HuH-7.5 (cell line): ENCODE data around the gene PLCXD1.

Source experiments
- DNase-seq: peaks from one replicate; pipeline ENCODE4 v3.0.0; 2011; ENCODE audit warnings: low spot score

PLCXD1 gene

DNA sequence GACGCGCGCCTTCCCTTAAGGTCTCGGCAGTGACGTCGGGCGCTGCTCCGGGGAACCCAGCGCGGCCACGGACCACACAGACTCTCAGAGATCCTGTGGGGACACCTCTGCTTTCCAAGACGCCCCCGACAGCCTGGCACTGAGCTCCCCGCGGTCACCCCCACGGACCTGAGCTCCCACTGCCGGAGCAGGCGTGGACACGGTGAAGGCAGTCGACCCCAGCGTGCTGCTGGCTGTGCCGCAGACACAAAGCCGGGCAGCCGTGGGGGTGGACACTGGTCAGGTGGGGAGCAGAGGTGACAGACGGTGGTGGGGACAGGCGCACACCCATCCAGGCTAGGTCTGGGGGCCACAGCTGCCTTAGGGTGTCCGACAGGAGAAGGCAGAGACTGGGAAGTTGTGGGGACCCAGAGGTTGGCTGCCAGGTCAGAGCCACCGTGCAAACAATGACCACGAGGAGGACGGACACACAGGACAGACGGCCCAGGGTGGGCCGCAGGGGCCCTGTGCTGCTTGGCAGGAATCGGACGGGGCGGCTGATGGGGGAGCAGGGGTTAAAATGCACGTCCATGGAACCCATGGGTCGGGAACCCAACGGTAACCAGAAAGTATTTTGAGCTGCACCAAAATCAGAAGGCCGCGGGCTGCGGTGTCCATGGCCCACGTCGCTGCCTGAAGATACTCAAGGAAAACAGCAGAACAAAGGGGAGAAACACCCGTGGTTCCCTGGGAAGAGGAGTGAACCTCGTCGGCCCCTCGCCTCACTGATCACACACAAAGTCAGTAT, 54.0 kb downstream of the PLCXD1 start:
- no peak for DNase-seq

DNA sequence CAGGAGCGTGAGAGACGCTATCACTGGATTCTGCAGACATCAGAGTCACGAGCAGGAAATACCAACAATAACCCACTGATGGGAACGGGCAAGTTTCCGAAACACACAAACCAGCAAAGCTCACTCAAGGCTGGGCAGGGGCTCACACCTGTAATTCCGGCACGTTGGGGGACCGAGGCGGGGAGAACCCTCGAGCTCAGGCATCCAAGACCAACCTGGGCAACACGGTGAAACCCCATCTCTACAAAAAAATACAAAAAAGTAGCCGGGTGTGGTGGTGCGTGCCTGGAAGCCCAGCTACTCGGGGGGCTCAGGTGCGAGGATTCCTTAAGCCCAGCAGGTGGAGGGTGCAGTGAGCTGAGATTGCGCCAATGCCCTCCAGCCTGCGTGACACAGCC, 54.6 kb downstream of the PLCXD1 start:
- DNase-seq: no peak

DNA sequence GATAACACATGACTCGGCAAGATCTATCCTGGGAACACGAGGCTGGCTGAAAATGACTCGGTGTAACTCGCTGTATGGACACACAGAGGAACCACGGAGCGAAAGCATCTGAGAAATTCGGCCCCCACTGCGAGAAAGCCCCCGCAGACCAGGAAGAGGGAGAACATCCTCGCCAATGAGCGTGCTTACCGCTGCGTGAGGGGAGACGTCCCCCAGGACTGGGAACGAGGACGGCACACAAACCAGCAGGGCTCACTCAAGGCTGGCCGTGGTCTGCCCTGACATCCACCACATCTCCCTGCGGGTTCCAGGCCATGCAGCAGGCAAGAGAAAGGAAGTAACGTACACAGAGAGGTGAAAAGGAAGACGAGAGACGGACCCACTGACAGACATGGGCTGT, 55.0 kb downstream of the PLCXD1 start:
- DNase-seq: no peak

DNA sequence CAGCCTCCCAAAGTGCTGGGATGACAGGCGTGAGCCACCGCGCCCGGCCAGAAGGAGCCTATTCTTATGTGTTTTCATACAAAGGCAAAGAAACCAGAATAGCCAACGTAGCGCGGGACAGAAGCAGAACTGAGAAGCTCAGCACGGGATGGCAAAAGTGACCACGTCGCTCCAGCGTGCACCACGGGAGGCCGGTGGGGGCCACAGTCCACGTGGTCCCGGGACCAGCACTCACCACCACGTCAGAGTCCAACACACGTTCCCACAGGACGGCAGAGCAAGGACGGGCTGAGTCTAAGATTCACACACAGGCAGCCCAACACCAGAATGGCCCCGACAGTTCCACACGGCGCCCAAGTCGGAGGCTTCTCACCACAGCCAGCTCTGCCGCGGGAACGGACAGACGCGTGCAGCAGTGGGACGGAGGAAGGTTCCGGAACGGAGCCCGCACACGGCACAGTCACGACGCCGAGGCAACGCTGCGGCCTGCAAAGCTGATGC, 56.2 kb downstream of the PLCXD1 start:
- no peak for DNase-seq

DNA sequence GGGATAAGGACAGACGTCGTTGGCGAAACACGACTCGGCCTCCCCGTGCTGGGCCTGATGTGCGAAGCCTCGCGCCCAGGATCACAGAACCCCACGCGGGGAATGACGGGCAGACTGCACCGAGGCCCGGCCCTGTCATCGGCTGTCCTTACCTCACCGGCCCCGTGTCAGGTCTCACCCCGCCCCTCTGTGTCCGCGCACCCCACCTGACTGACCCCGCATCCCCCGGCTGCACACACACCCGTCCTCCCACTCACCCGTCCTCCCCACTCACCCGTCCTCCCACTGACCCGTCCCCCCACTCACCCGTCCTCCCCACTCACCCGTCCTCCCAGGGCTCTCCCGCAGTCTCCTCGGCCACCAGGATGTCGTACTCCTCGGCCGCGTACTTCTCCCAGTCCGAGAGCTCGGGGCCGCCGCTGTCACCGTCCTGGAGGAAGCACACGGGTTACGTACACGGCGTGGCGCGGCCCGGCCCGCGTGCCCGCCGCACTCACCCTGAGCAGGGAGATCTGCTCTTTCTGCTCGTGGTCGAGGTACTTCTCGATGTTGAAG, 57.2 kb downstream of the PLCXD1 start:
- no peak for DNase-seq

DNA sequence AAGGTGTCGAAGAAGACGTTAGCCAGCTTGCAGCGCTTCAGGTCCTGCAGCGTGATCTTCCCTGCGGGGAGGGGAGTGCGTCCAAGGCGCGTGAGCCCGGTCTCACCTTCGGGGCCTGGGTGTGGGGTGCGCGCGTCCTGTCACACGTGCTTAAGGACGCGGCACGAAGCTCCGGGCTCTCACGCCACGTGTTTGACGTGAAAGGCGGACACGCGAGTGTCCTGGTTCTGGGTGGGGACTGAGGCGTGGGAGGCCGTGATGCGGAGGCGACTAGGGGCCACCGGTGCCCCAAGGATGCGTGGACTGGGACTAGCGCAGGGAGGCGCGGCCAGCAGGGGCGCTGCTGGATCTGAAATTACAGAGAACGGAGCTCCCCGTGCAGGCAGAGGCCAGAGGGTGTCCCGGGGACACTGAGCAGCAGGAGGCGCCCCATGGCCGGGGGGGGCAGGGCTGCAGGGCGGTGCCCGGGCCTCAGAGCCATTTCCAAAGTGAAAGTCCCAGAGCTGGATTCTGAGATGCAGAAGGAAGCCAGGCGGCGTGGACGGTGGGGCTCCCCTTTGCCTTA, 57.7 kb downstream of the PLCXD1 start:
- DNase-seq: no peak

DNA sequence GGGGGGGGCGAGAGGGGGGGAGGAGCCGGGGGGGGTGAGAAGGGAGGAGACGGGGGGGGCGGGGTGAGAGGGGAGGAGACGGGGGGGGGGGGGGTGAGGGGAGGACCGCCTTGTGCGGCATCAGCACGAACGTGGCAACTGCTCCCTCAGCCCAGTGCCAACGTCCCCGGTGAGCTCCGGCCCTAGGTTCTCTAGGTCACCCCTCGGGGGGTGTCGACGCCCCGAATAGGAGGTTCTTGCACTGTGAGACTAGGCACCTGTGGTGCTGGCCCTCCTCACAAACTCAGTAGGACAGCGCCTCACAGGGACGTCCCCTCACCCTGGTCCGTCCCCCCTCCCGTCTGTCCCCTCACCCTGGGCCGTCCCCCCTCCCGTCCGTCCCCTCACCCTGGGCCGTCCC, 58.9 kb downstream of the PLCXD1 start:
- DNase-seq: no peak

DNA sequence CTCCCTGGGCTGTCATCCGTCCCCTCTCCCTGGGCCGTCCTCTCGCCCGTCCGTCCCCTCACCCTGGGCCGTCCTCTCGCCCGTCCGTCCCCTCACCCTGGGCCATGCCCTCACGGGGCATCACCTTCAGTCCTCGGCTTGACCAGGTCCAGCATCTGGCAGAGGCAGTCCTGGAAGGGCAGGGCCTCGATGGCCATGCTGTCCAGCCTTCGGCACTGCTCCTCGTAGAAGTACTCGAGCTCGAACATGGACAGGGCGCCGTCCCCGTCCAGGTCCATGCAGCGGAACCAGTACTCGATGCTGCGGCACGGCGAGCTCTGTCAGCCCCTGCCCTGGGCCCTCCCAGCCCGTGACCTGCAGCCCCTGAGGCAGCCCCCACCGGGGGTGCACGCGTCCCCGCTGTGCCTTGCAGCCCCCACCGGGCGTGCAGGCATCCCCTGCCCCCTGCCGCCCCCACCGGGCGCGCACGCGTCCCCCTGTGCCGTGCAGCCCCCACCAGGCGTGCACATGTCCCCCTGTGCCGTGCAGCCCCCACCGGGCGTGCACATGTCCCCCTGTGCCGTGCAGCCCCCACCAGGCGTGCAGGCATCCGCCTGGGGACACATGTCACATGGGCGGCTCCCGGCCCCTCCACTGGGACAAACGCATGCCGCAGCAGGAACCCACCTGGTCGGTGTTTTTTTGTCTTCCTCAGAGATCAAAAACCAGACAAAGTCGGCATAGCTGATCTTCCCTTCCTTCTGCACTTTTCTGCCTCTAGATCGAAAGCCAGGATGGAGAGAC, 59.7 kb downstream of the PLCXD1 start:
- no peak for DNase-seq

DNA sequence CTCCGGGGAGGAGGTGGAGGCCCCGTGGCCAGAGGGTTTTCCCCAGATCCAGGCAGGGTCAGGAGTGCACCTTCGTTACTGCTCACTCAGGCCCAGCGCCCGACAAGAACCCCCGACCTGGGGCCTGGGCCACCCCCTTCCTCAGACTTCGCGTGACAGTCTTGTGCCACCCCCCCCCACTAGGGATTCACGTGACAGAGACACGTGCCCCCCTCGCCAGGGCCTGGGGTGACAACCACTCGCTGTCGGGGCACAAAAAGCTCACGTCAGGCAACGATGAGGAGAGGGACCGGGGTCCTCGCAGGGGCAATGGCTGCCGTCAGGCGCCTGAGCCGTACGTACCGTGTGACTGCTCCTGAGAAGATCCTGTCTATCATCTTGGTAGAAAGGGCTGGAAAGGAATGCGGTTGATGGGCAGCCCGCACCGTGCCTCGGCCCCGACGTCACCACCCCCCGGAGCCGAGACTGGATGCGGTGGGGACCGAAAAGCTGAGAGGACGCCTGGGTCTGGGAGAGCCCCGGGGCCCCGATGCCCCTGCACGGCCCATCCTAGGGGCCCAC, 60.4 kb downstream of the PLCXD1 start:
- no peak for DNase-seq

DNA sequence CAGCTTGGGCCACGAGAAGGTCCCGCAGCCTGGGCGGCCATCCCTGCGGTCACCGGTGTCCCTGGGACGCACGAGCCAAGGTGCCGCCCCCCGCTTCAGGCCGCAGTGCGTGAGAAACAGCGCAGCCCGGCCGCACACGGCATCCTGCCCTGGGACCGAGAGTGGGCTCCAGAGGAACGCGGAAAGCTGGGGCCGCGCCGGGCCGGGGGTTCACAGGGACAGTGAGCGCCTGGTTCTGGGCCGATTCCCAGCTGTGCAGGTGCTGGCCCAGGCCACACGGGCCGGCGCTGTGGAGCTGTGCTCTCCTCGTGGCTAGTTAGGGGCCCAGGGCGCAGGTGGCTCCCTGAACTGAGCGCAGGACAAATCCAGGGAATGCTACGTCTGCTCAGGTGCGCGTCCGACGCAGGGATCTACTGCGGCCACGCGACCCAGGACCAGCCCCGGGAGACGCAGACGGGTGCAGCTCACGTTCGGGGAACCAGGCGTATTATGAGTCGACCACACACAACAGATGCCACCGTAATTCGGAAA, 63.3 kb downstream of the PLCXD1 start:
- DNase-seq: no peak

DNA sequence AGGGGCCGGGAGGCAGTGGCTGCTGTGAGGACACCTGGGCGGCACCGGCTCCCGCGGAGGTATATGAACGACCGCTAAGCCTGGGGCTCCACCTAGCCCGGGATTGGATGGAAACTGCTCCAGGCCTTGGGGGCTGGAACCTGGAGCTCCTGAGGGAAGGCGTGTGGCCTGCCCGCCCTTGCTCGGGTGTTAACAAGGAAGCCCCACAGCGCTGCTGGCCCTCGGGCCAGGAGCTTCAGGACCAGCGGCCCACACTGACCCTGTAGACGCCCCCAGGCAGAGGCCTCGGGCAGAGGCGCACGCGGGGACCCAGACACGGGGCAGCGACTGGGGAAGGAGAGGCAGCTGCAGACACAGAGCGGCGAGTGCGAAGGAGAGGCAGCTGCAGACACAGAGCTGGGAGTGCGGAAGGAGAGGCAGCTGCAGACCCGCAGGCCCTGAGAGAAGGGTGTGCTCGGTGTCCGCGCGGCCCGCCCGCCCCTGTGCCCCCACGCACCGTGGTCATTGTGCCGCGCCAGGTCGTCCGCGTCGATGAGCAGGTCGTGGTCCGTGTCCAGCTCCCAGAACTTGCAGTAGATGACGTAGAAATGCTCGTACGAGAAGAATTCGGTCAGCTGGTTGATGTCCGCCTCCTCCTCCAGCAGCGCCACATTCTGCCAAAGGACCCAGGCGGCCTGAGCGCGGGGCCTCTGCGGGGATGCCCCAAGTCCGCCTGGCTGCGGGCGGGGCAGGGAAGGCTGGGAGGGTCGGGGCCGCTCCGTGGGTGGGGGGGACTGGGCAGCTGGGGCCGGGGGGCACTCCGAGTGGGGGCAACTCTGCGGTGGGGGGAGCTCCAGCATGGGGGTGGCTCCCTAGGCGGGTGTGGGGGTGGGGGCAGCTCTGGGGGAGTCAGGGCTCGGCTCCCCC, 64.1 kb downstream of the PLCXD1 start:
- no peak for DNase-seq

DNA sequence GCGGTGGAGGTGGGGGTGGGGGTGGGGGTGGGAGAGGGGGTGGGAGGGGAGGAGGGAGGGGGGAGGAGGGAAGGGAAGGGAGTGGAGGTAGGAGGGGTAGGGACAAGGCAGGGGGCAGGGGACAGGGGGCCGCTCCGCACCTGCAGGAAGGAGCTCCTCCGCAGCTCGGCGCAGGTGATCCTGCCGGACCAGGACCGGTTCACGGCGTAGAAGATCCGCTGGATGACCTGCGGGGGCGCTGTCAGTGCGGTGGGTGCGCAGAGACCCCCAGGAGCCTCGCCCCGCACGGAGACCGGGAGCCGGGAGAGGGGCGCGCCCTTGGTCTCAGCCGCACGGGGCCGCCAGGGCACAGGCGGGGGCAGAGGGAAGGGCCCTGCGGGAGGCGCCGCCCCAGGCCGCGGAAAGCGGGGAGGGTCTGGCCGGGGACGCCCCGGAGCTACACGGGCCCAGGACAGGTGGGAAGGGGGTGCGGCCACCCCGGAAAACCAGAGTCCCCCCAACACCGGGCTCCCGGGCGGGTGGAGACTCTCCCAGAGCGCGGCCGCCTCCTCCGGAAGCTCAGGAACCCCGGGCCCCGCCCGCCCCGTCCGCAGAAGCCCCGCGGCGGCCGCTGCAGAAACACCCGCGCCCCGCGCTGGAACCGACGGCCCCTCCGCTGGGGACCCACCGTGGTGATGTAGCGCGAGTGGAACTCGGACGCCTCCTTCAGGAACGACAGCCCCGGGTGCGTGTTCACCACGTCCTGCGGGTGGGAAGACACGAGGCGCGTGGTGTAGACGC, 65.0 kb downstream of the PLCXD1 start:
- no peak for DNase-seq

DNA sequence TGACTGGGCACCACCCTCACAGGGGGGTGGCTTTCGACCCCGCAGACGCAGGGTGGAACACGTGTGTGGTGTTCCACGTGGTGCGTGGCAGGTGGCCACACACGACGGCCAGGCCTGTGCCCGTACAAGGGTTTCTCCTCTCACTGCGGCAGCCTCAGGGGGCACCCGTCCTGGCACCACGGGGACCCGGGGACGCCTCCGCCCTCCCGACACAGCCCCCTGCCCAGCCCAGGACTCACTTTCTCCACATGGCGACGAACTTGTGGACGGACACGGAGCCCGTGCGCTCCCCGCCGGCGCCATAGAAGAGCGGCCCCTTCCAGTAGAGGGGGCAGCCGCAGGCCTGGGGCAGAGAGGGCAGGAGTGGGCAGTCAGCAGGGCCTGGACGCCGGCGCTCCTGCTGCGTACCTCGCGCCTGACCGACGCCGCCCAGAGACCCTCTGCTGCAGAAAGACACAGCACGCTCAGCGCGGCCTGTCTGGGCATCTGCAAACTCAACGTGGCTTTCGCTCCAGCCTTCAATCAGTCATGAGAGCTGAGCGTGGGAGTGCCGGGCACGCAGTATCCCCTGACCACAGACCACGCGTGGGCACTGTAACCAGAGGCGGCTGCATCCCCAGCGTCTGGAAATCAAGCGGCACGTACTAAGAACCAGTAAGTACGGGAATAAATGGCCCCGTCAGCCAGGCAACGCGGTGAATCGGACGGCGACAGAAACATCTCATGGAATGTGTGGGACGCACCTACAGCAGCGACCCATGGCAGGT, 66.4 kb downstream of the PLCXD1 start:
- no peak for DNase-seq

DNA sequence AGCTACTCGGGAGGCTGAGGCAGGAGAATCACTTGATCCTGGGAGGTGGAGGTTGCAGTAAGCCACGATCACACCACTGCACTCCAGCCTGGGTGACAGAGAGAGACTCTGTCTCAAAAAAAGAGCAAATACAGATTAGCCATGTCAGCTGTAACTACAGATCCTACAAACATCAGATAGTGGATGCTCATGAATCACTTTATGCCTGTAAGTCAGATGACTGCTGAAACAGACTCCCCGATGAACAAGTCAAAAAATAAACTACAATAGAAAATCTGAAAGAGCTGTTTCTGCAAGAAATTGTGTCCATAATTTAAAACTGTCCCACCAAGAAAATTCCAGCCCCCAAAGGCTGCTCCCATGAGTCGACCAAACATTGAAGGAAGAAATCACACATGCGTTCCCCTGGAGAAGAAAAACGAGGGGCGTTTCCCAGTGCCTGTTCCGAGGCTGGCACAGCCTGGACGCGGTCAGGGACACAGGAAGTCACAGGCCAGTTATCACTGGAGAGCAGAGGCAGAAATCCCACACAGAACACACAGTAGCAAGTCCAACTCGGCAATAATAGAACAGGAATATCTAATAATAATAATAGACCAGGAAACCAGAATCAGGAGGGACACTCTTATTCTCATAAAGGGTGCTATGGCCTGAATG, 67.4 kb downstream of the PLCXD1 start:
- DNase-seq: no peak

DNA sequence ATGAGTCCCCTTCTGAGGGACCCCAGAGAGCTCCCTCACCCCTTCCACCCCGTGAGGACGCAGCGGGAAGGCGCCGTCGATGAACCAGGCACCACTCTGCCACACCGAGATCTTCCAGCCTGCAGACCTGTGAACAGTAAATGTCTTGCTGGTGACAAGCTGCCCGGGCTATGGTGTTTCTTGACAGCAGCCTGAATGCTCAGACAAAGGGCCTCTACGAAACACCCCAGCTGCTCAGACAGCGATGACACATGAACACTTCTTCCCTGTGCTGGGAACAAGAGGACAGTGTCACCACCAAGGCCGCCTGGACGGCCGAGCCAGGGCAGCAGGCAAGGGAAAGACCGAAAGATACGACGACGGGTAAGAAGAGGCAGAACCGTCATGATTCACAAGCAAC, 68.0 kb downstream of the PLCXD1 start:
- DNase-seq: no peak

DNA sequence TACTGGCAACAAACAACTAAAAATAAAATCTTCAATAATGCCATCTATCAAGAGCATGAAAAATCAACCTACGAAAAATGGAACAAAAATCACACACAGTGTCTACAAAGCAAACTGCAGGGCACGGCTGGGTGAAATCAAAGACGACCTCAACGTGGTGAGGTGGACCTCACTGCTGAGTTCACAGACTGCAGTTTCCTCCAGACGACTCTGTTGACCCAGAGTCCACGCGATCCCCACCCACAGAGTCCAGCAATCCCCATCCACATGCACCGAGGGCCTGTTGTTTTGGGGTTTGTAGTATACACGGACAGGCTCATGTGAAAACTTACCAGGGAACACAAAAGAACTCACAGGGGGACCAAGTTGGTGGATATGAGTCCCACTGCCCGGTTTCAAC, 68.5 kb downstream of the PLCXD1 start:
- DNase-seq: no peak

DNA sequence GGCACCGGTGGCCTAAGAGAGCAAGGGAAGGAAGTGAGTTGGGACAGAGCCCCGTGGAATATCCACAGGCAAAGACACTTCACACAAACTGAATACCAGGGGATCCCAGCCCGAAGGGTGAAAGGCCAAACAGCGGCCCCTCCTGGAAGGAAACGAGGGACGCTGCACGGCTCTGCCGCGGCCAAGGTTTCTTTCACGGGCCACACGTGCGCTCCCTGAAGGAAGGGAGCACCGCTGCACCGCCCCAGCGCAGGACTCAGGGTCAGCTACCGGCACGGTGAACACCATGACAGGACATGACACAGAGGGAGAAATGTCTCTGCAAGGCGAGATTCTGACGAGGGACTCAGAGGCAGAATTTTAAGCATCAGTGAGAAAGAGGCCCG, 69.0 kb downstream of the PLCXD1 start:
- DNase-seq: no peak

DNA sequence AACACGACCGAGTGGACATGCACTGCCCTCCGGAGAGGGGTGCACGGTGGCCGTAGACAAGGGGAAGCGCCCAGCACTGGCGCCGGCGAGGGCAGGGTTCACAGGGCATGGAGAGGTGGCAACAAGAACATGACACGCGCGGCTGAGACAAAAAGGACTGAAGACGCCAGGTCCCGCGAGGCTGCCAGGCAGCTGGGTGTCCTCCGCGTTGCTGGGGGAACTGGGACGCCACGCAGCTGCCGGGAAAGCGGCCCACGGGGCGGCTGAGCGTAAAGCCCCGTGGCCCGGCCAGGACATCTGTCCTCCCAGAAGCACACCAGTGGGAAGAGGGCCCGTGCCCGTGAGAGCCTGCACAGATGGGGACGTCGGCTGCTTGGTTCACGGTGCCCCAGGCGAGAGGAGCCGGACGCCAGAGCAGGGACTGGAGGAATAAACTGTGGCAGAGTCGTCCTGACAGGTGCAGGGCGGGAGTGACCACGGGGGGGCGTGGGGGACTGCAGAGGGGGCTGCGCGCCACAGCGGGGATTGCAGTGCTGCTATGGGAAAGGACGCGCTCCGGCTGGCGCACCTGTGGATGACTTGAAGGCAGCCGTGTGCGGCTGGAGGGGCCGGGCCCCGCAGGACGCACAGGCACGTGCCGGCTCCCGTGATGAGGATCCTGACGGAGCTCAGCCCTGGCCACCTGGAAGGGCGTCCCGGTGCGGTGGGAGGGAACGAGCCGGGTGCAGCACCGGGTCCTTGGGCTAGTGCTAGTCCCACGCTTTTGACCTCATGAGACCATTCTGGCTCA, 69.5 kb downstream of the PLCXD1 start:
- no peak for DNase-seq
